ENCODE results near the gene IFNA2.

Gene IFNA2

GRCh38 chr9:21357479-21358460 lies 27.4 kb downstream of the IFNA2 start:
- no peak for TF ChIP-seq JUND (IDR thresholded peaks at IDR 0.05; ENCODE audit: low read depth)
- no peak for DNase-seq (ENCODE audit: low read depth in 1 of 2, low spot score in 1 of 2)
- in situ Hi-C loops (cut with HindIII; ENCODE audit: low pct_unique_long_range_greater_than_20kb, low sequenced_read_pairs), result no loop called here

- in situ Hi-C loops (cut with HindIII; ENCODE audit: low pct_unique_long_range_greater_than_20kb, low sequenced_read_pairs), result no loop called here
- DNase-seq (ENCODE audit: low read depth in 1 of 2, low spot score in 1 of 2), result no peak
- TF ChIP-seq JUND (IDR thresholded peaks at IDR 0.05; ENCODE audit: low read depth), result no peak
Measured at GRCh38 chr9:21350787-21351186, 34.4 kb downstream of the IFNA2 start, which contains the start of gene IFNA6. Gene IFNA6, minus strand, starts transcription at chr9:21350887. Its CDS starts 0 bp downstream, at chr9:21350887.

GRCh38 chr9:21348430-21348970 lies 36.7 kb downstream of the IFNA2 start:
- no peak for TF ChIP-seq JUND (IDR thresholded peaks at IDR 0.05; ENCODE audit: low read depth)
- DNase-seq (ENCODE audit: low read depth in 1 of 2, low spot score in 1 of 2), result no peak
- in situ Hi-C loops (cut with HindIII; ENCODE audit: low pct_unique_long_range_greater_than_20kb, low sequenced_read_pairs), result no loop called here

GRCh38 chr9:21340735-21341134 lies 44.5 kb downstream of the IFNA2 start:
- in situ Hi-C loops (cut with HindIII; ENCODE audit: low pct_unique_long_range_greater_than_20kb, low sequenced_read_pairs), result no loop called here
- no peak for DNase-seq (ENCODE audit: low read depth in 1 of 2, low spot score in 1 of 2)

GRCh38 chr9:21336457-21336856 lies 48.7 kb downstream of the IFNA2 start:
- peak in 1 of 2 experiments; percentile 26 for DNase-seq (ENCODE audit: low read depth in 1 of 2, low spot score in 1 of 2)
- in situ Hi-C loops (cut with HindIII; ENCODE audit: low pct_unique_long_range_greater_than_20kb, low sequenced_read_pairs), result no loop called here
- TF ChIP-seq JUND (IDR thresholded peaks at IDR 0.05; ENCODE audit: low read depth), result no peak

More at GRCh38 chr9:21340735-21341134, 44.5 kb downstream of the IFNA2 start:
- TF ChIP-seq JUND (IDR thresholded peaks at IDR 0.05; ENCODE audit: low read depth), result no peak

- peak; percentile 88 to 89 for DNase-seq (ENCODE audit: low read depth in 1 of 2, low spot score in 1 of 2)
- no peak for TF ChIP-seq JUND (IDR thresholded peaks at IDR 0.05; ENCODE audit: low read depth)
- in situ Hi-C loops (cut with HindIII; ENCODE audit: low pct_unique_long_range_greater_than_20kb, low sequenced_read_pairs), result no loop called here
Measured at GRCh38 chr9:21334701-21335632, 50.2 kb downstream of the IFNA2 start, which contains the start of gene KLHL9. Gene KLHL9, minus strand, starts transcription at chr9:21335404. Its CDS starts 545 bp downstream, at chr9:21334859.

All from T47D (cell line).